Mesenteric fat pad (tissue), 1 donor: ENCODE measurements around the gene TK1. TPM values are rescaled to one million over a fixed set of nuclear protein-coding genes. Genes with fewer than 3 reads are reported as not detected.
"Not testable (repeated sequence)": the region's sequence is repeated elsewhere in the genome, so short reads cannot be mapped to it uniquely, and the experiment has no call there.

Source experiments
- DNase-seq: peaks from one replicate; pipeline ENCODE4 v3.0.0-alpha.2; 2020; ENCODE audit warnings: low spot score
- total RNA-seq: library from RNA; stranded (reverse); fragmentation: NEBNext Ultra II Directional; extraction: Animal tissue kit (Norgen Biotek cat#: 25700); gene quantifications from one replicate; pipeline ENCODE4 v1.2.1, GENCODE V29; 2021
- donor health status: DM: yes; HTN: yes; CAD: no.

The TK1 gene
- total RNA-seq, 1 donor from 2014 or later: 1.1 TPM

- DNase-seq: no peak
These were observed 7.5 kb downstream of the TK1 start for GRCh38 chr17:78179372-78179771.

- DNase-seq: peak; percentile 94
These were observed 10.3 kb downstream of the TK1 start for GRCh38 chr17:78176548-78177025.

- DNase-seq: no peak
These were observed 11.2 kb downstream of the TK1 start for GRCh38 chr17:78175643-78175981.

GRCh38 chr17:78174870-78175642 lies 11.8 kb downstream of the TK1 start:
- no peak for DNase-seq

- DNase-seq: peak; percentile 95
These were observed 12.4 kb downstream of the TK1 start for GRCh38 chr17:78174346-78174869.

GRCh38 chr17:78173097-78173715 lies 13.6 kb downstream of the TK1 start:
- no peak for DNase-seq

- DNase-seq: no peak
These were observed 14.4 kb downstream of the TK1 start for GRCh38 chr17:78172249-78173051.

GRCh38 chr17:78171591-78172248 lies 15.1 kb downstream of the TK1 start:
- not testable (repeated sequence) for DNase-seq

- DNase-seq: no peak
These were observed 15.9 kb downstream of the TK1 start for GRCh38 chr17:78170692-78171590.

- no peak for DNase-seq
These were observed 17.7 kb downstream of the TK1 start for GRCh38 chr17:78168903-78169793.

- DNase-seq: peak; percentile 96
These were observed 18.5 kb downstream of the TK1 start, which contains the start of gene SYNGR2 for GRCh38 chr17:78168242-78168902. Gene SYNGR2 (plus strand): TSS chr17:78168581. CDS start chr17:78168617, 36 bp downstream.

- DNase-seq: no peak
These were observed 20.4 kb downstream of the TK1 start for GRCh38 chr17:78166416-78166815.

GRCh38 chr17:78164748-78165607 lies 21.9 kb downstream of the TK1 start:
- DNase-seq: no peak

- DNase-seq: no peak
These were observed 22.7 kb downstream of the TK1 start for GRCh38 chr17:78163881-78164747.

GRCh38 chr17:78159575-78160158 lies 27.2 kb downstream of the TK1 start:
- DNase-seq: no peak
